ENCODE results near the gene ZBTB16. TPM values are rescaled to one million over a fixed set of nuclear protein-coding genes. Genes with fewer than 3 reads are reported as not detected.

ZBTB16 gene
- total and polyA plus RNA-seq, 7 donors = 9.9 to 197 (median 99.5) TPM

- no peaks in the 10 kb centered on the region for H3K9me3 ChIP-seq
- peaks cover 0 to 100% (median 98%) of the 10 kb centered on the region in 4 donors for H3K4me1 ChIP-seq
- intact Hi-C loops (cut with DNase I) = no loop called here
- DNase-seq = no peak
- H3K36me3 ChIP-seq = peaks cover 12 to 72% (median 27%) of the 10 kb centered on the region in 4 donors
- WGBS, 2 donors = 79 to 83% methylated on average over 5 of the region's 5 CpGs
- H3K27ac ChIP-seq = no peak overlapping the region
- no peak for TF ChIP-seq POLR2A (IDR thresholded peaks at IDR 0.05)
- TF ChIP-seq EP300 (IDR thresholded peaks at IDR 0.05) = no peak
- TF ChIP-seq POLR2AphosphoS5 (IDR thresholded peaks at IDR 0.05) = no peak
- TF ChIP-seq CTCF (IDR thresholded peaks at IDR 0.05) = no peak
- no peak overlapping the region for H3K4me3 ChIP-seq
- no peaks in the 10 kb centered on the region for H3K27me3 ChIP-seq
Measured at GRCh38 chr11:114087025-114087424, 27.5 kb downstream of the ZBTB16 start.

- Histone ChIP-seq H3K36me3 (peaks cover 8 to 62% (median 20%) of the 10 kb centered on the region in 4 donors), H3K9me3 (no peaks in the 10 kb centered on the region), H3K27me3 (no peaks in the 10 kb centered on the region), H3K4me1 (peaks cover 0 to 100% (median 97%) of the 10 kb centered on the region in 4 donors), H3K4me3 (no peak overlapping the region), H3K27ac (peak overlapping the region in 1 of 4 donors; percentile 27)
- no peak for TF ChIP-seq EP300 (IDR thresholded peaks at IDR 0.05)
- no peak for TF ChIP-seq POLR2AphosphoS5 (IDR thresholded peaks at IDR 0.05)
- no peak for TF ChIP-seq CTCF (IDR thresholded peaks at IDR 0.05)
- intact Hi-C loops (cut with DNase I) = no loop called here
- WGBS, 2 donors = 76 to 85% methylated on average over 9 of the region's 9 CpGs
- DNase-seq = peak; percentile 32
Measured at GRCh38 chr11:114088216-114088615, 28.7 kb downstream of the ZBTB16 start.

- peak; percentile 67 for DNase-seq
- no peaks in the 10 kb centered on the region for H3K27me3 ChIP-seq
- TF ChIP-seq CTCF (IDR thresholded peaks at IDR 0.05) (no peak), POLR2A (IDR thresholded peaks at IDR 0.05) (no peak), EP300 (IDR thresholded peaks at IDR 0.05) (no peak), POLR2AphosphoS5 (IDR thresholded peaks at IDR 0.05) (no peak)
- peaks cover 8 to 62% (median 17%) of the 10 kb centered on the region in 4 donors for H3K36me3 ChIP-seq
- WGBS, 2 donors = 88 to 89% methylated on average over 7 of the region's 7 CpGs
- peak overlapping the region in 2 of 4 donors; percentile 1 to 27 for H3K27ac ChIP-seq
- intact Hi-C loops (cut with DNase I) = no loop called here
- peaks cover 0 to 99% (median 94%) of the 10 kb centered on the region in 4 donors for H3K4me1 ChIP-seq
- H3K4me3 ChIP-seq = no peak overlapping the region
- H3K9me3 ChIP-seq = no peaks in the 10 kb centered on the region
Measured at GRCh38 chr11:114088836-114089235, 29.3 kb downstream of the ZBTB16 start.

GRCh38 chr11:114089748-114090147 lies 30.2 kb downstream of the ZBTB16 start:
- H3K36me3 ChIP-seq = peaks cover 8 to 57% (median 20%) of the 10 kb centered on the region in 4 donors
- peak overlapping the region; percentile 1 to 12 (median 10) for H3K27ac ChIP-seq
- no peak for TF ChIP-seq CTCF (IDR thresholded peaks at IDR 0.05)
- TF ChIP-seq POLR2A (IDR thresholded peaks at IDR 0.05) = no peak
- no peak for TF ChIP-seq POLR2AphosphoS5 (IDR thresholded peaks at IDR 0.05)
- TF ChIP-seq EP300 (IDR thresholded peaks at IDR 0.05) = no peak

More at GRCh38 chr11:114089748-114090147, 30.2 kb downstream of the ZBTB16 start:
- DNase-seq = peak; percentile 41
- Histone ChIP-seq H3K4me1 (peaks cover 0 to 97% (median 91%) of the 10 kb centered on the region in 4 donors), H3K27me3 (no peaks in the 10 kb centered on the region), H3K4me3 (no peak overlapping the region), H3K9me3 (no peaks in the 10 kb centered on the region)
- intact Hi-C loops (cut with DNase I) = no loop called here
- 84 to 87% methylated on average over 4 of the region's 4 CpGs for WGBS, 2 donors

Measured in sigmoid colon (tissue), 7 donors.